K562 (cell line): ENCODE results near the gene SLC25A18. TPM values are rescaled to one million over a fixed set of nuclear protein-coding genes. Genes with fewer than 3 reads are reported as not detected.

Source experiments
- ATF6 ChIP-seq: sonication (generic); formaldehyde crosslinking; IDR thresholded peaks from 2 replicates; pipeline ENCODE4 v1.4.0; 2020; ENCODE audit warnings: mild to moderate bottlenecking, missing genetic modification reagents
- CBFB ChIP-seq: sonication (generic); formaldehyde crosslinking; IDR thresholded peaks from 2 replicates; pipeline ENCODE4 v1.4.0; 2020; ENCODE audit warnings: mild to moderate bottlenecking, missing genetic modification reagents
- CHD1 ChIP-seq: fragments of 200-600 bp; sonication (generic); IDR thresholded peaks from one replicate; pipeline ENCODE4 v1.6.1; 2012; ENCODE audit warnings: mild to moderate bottlenecking, moderate library complexity, low read length, inconsistent platforms
- ETS1 ChIP-seq: conservative IDR thresholded peaks from 2 replicates; pipeline ENCODE4 v1.6.1; 2011; ENCODE audit warnings: low read depth, mild to moderate bottlenecking, low read length; ENCODE audit not compliant: control insufficient read depth
- ETV6 ChIP-seq, 3 experiments: fragments of 150-350 bp in 1 of 3; sonication (generic) in 1 of 3; formaldehyde crosslinking in 1 of 3; IDR thresholded peaks; 2 replicates each; pipeline versions ENCODE4 v1.6.1 to v1.8.0; 2014 to 2022; ENCODE audit warnings: borderline replicate concordance in 2 of 3, low read depth in 2 of 3, antibody characterized with exemption in 1 of 3, low read length in 1 of 3, mild to moderate bottlenecking in 1 of 3, missing genetic modification reagents in 1 of 3
- FOXA3 ChIP-seq, 2 experiments: fragments of 450-650 bp in 1 of 2; sonication (generic) in 1 of 2; formaldehyde crosslinking; IDR thresholded peaks in 1 of 2; conservative IDR thresholded peaks in 1 of 2; 2 replicates each; pipeline versions ENCODE4 v1.4.0 to v1.8.0; 2020 to 2022; ENCODE audit warnings: mild to moderate bottlenecking in 2 of 2, missing genetic modification reagents in 1 of 2
- FOXP1 ChIP-seq: sonication (generic); formaldehyde crosslinking; IDR thresholded peaks from 2 replicates; pipeline ENCODE4 v1.8.0; 2022; ENCODE audit warnings: mild to moderate bottlenecking, missing genetic modification reagents
- KDM5B ChIP-seq: fragments of 200-600 bp; sonication (generic); IDR thresholded peaks from 2 replicates; pipeline ENCODE4 v1.6.1; 2012; ENCODE audit warnings: low read depth, mild to moderate bottlenecking, moderate library complexity, low read length, control low read depth, inconsistent platforms; ENCODE audit not compliant: insufficient replicate concordance
- NKRF ChIP-seq: fragments of 450-650 bp; IDR thresholded peaks from 2 replicates; pipeline ENCODE4 v1.6.1; 2016; ENCODE audit warnings: borderline replicate concordance
- NR1H2 ChIP-seq: sonication (generic); formaldehyde crosslinking; IDR thresholded peaks from 2 replicates; pipeline ENCODE4 v1.4.0; 2020; ENCODE audit warnings: mild to moderate bottlenecking, missing genetic modification reagents
- SPI1 ChIP-seq: IDR thresholded peaks from 2 replicates; pipeline ENCODE4 v1.6.1; 2011; ENCODE audit warnings: low read depth, low read length, control low read depth, borderline replicate concordance
- polyA plus RNA-seq, 8 experiments: library from polyadenylated mRNA; depleted of rRNA in 4 of 8; stranded (reverse) in 5 of 8; unstranded in 3 of 8; fragments of >200 nt; fragmentation: Nextera tagmentation in 2 of 8; fragmentation: Illumina TruSeq in 1 of 8; extraction: Ambion mirVana in 2 of 8; extraction: Trizol in 1 of 8; gene quantifications; 2 replicates each; pipeline versions ENCODE4 v1.2.1 to v1.2.3, GENCODE V29; 2011 to 2014; ENCODE audit warnings: inconsistent platforms in 1 of 8, missing spikeins in 1 of 8
- total RNA-seq, 7 experiments: library from RNA; depleted of rRNA in 6 of 7; stranded (reverse); fragments of >200 nt in 6 of 7; fragmentation: Illumina TruSeq in 2 of 7; extraction: Trizol in 2 of 7; gene quantifications; 2 replicates each; pipeline versions ENCODE4 v1.2.1 to v1.2.3, GENCODE V29; 2011 to 2021; ENCODE audit warnings: low replicate concordance in 1 of 7
- TF ChIP-seq, protein P1 (sequence below): sonication (generic); formaldehyde crosslinking; IDR thresholded peaks from 2 replicates; pipeline ENCODE4 v1.8.1; 2023; ENCODE audit warnings: mild to moderate bottlenecking, missing genetic modification reagents
- TF ChIP-seq, protein P2 (sequence below): fragments of 450-650 bp; formaldehyde crosslinking; IDR thresholded peaks from 2 replicates; pipeline ENCODE4 v1.4.0; 2022; ENCODE audit warnings: mild to moderate bottlenecking, moderate library complexity
- TF ChIP-seq, protein P3 (sequence below): fragments of 450-650 bp; IDR thresholded peaks from 2 replicates; pipeline ENCODE4 v1.7.1; 2018; ENCODE audit warnings: mild to moderate bottlenecking, low read depth; ENCODE audit not compliant: partially characterized antibody

The SLC25A18 gene
- total and polyA plus RNA-seq, 9 of the 15 experiments (the other 6 are each of a cell fraction or from before 2014, with no cell fraction given), result 0.04 TPM; not detected in 8

DNA sequence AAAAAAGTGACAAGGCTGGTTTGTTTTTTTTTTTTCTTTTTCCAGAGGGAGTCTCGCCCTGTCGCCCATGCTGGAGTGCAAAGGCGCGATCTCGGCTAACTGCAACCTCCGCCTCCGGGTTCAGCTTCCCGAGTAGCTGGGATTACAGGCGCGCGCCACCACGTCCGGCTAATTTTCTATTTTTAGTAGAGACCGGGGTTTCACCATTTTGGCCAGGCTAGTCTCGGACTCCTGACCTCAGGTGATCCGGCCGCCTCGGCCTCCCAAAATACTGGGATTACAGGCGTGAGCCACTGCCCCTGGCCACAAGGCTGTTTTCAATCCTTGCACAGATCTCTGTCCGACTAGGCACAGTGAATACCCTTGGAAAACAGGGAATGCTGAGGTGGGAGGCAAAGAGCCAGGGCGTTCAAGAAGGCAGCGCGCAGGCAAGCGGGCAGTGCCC, 64.7 kb downstream of the SLC25A18 start (continued):
- TF ChIP-seq, protein P1, sequence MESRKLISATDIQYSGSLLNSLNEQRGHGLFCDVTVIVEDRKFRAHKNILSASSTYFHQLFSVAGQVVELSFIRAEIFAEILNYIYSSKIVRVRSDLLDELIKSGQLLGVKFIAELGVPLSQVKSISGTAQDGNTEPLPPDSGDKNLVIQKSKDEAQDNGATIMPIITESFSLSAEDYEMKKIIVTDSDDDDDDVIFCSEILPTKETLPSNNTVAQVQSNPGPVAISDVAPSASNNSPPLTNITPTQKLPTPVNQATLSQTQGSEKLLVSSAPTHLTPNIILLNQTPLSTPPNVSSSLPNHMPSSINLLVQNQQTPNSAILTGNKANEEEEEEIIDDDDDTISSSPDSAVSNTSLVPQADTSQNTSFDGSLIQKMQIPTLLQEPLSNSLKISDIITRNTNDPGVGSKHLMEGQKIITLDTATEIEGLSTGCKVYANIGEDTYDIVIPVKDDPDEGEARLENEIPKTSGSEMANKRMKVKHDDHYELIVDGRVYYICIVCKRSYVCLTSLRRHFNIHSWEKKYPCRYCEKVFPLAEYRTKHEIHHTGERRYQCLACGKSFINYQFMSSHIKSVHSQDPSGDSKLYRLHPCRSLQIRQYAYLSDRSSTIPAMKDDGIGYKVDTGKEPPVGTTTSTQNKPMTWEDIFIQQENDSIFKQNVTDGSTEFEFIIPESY (CRISPR knock-in tag), result peak; percentile 45; the same call in 1 of the 2 replicates
- TF ChIP-seq NR1H2 (CRISPR knock-in tag) (peak; percentile 68; the same call in 1 of the 2 replicates), FOXP1 (peak; percentile 62; the same call in 1 of the 2 replicates), ATF6 (CRISPR knock-in tag) (peak; percentile 73; the same call in 1 of the 2 replicates), CHD1 (peak; percentile 92), NKRF (no peak), ETS1 (0 out of 2 replicates have a peak, but pooled peaks have one; percentile 5), KDM5B (peak; percentile 21), FOXA3 (CRISPR knock-in tag; conservative IDR thresholded peaks at IDR 0.05 in 1 of 2, IDR thresholded peaks at IDR 0.05 in 1 of 2) (peak in 1 of 2 experiments; percentile 59; a peak in 1 of 4 replicates), SPI1 (no peak), CBFB (CRISPR knock-in tag) (peak; percentile 69; the same call in 1 of the 2 replicates), ETV6 (IDR thresholded peaks at IDR 0.05; ENCODE audit: borderline replicate concordance in 1 of 2, low read depth in 2 of 2, low read length in 1 of 2) (no peak), ETV6 (CRISPR knock-in tag; IDR thresholded peaks at IDR 0.05; ENCODE audit: borderline replicate concordance) (0 out of 2 replicates have a peak, but pooled peaks have one; percentile 34)
- TF ChIP-seq, protein P2, sequence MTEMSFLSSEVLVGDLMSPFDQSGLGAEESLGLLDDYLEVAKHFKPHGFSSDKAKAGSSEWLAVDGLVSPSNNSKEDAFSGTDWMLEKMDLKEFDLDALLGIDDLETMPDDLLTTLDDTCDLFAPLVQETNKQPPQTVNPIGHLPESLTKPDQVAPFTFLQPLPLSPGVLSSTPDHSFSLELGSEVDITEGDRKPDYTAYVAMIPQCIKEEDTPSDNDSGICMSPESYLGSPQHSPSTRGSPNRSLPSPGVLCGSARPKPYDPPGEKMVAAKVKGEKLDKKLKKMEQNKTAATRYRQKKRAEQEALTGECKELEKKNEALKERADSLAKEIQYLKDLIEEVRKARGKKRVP (CRISPR knock-in tag), result no peak
- TF ChIP-seq, protein P3, sequence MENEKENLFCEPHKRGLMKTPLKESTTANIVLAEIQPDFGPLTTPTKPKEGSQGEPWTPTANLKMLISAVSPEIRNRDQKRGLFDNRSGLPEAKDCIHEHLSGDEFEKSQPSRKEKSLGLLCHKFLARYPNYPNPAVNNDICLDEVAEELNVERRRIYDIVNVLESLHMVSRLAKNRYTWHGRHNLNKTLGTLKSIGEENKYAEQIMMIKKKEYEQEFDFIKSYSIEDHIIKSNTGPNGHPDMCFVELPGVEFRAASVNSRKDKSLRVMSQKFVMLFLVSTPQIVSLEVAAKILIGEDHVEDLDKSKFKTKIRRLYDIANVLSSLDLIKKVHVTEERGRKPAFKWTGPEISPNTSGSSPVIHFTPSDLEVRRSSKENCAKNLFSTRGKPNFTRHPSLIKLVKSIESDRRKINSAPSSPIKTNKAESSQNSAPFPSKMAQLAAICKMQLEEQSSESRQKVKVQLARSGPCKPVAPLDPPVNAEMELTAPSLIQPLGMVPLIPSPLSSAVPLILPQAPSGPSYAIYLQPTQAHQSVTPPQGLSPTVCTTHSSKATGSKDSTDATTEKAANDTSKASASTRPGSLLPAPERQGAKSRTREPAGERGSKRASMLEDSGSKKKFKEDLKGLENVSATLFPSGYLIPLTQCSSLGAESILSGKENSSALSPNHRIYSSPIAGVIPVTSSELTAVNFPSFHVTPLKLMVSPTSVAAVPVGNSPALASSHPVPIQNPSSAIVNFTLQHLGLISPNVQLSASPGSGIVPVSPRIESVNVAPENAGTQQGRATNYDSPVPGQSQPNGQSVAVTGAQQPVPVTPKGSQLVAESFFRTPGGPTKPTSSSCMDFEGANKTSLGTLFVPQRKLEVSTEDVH, result no peak
